ENCODE data around the gene CLIP2.
A peak's percentile ranks its signal among the peaks of the same experiment; 100 is the strongest.
"Not testable (repeated sequence)": the region's sequence is repeated elsewhere in the genome, so short reads cannot be mapped to it uniquely, and the experiment has no call there.

CLIP2 gene

DNA sequence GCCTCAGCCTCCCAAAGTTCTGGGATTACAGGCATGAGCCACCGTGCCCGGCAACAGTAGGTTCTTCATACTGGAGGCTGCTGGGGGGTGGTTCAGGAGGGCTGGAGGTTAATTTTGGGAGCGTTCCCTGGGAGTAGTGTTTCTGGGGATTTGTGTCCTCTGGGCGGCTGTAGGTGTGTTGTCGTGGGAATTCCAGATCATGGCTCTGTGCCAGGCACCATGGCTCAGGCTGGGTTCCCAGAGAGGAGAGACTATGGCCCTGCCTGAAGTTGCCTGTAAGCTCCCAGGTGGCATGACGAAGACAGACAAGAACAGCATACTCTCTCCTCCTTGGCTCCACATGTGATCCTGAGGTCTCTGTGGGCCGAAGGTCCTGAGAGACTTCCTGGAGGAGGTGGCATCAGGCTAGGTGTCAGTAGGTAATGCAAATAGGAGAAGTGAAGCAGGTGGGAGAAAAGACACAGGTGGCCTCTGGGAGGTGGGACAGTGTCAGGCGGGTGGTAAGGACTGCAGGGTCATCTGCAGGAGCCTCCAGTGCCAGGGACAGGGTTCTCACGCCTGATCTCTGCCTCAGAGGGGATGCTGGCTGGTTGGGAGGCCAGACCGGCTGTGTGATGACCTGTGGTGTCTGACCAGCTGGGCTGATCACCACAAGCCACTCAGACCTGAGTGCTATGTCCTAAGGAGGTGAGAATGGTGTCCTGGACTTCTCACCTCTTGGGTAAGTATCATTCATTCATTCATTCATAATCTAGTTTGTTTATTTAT is 18.7 kb downstream of the CLIP2 start:
- no peak for TF ChIP-seq CTCF (IDR thresholded peaks at IDR 0.05; ENCODE audit: low read length, missing control alignments)
- no peak overlapping the region for H3K4me3 ChIP-seq (replicated peaks; ENCODE audit: low read depth, low read length)
- DNase-seq (ENCODE audit: low read depth) = no peak

- no peak for TF ChIP-seq CTCF (IDR thresholded peaks at IDR 0.05; ENCODE audit: low read length, missing control alignments)
- no peak overlapping the region for H3K4me3 ChIP-seq (replicated peaks; ENCODE audit: low read depth, low read length)
- DNase-seq (ENCODE audit: low read depth) = no peak
These were observed 20.0 kb downstream of the CLIP2 start for GRCh38 chr7:74309181-74309580.

DNA sequence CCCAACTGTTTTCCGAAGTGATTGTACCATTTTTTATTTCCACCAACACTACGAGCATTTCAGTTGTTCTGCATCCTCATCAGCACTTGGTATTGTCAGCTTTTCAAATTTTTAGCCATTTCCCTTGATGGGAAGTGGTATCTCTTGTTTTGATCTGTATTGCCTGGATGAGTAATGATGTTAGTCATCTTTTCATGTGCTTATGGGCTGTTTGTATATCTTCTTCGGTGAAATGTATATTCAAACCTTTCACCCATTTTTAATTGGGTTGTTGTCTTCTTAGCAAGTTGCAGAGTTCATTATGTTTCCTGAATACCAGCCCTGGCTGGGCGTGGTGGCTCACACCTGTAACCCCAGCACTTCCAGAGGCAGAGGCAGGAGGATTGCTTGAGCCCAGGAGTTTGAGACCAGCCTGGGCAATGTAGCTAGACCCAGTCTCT is 22.1 kb downstream of the CLIP2 start:
- peak; percentile 15 for DNase-seq (ENCODE audit: low read depth)
- H3K4me3 ChIP-seq (replicated peaks; ENCODE audit: low read depth, low read length) = no peak overlapping the region
- no peak for TF ChIP-seq CTCF (IDR thresholded peaks at IDR 0.05; ENCODE audit: low read length, missing control alignments)

GRCh38 chr7:74312418-74313028 is 23.3 kb downstream of the CLIP2 start:
- no peak for TF ChIP-seq CTCF (IDR thresholded peaks at IDR 0.05; ENCODE audit: low read length, missing control alignments)
- no peak overlapping the region for H3K4me3 ChIP-seq (replicated peaks; ENCODE audit: low read depth, low read length)
- no peak for DNase-seq (ENCODE audit: low read depth)

- not testable (repeated sequence) for H3K4me3 ChIP-seq (replicated peaks; ENCODE audit: low read depth, low read length); DNase-seq (ENCODE audit: low read depth)
These were observed 26.7 kb downstream of the CLIP2 start for GRCh38 chr7:74315891-74316290.

- H3K4me3 ChIP-seq (replicated peaks; ENCODE audit: low read depth, low read length) = no peak overlapping the region
- no peak for DNase-seq (ENCODE audit: low read depth)
- TF ChIP-seq CTCF (IDR thresholded peaks at IDR 0.05; ENCODE audit: low read length, missing control alignments) = no peak
These were observed 28.1 kb downstream of the CLIP2 start for GRCh38 chr7:74317146-74317782.

- no peak overlapping the region for H3K4me3 ChIP-seq (replicated peaks; ENCODE audit: low read depth, low read length)
- TF ChIP-seq CTCF (IDR thresholded peaks at IDR 0.05; ENCODE audit: low read length, missing control alignments) = no peak
- DNase-seq (ENCODE audit: low read depth) = no peak
These were observed 28.8 kb downstream of the CLIP2 start for GRCh38 chr7:74318043-74318442.
